Measurements from ENCODE around the gene SYDE1.

SYDE1 gene

GRCh38 chr19:15141143-15141542 lies 33.9 kb downstream of the SYDE1 start:
- CTCF ChIA-PET = no interaction called here
- TF ChIP-seq CTCF (IDR thresholded peaks at IDR 0.05; ENCODE audit: insufficient read depth, low read length, missing control alignments) = no peak
- no peak for DNase-seq (ENCODE audit: low read depth, low spot score)
- H3K4me3 ChIP-seq (ENCODE audit: low read depth, low read length) = no peak overlapping the region
- POLR2A ChIA-PET = no interaction called here

GRCh38 chr19:15142313-15142712 lies 35.1 kb downstream of the SYDE1 start:
- no peak for DNase-seq (ENCODE audit: low read depth, low spot score)
- no peak overlapping the region for H3K4me3 ChIP-seq (ENCODE audit: low read depth, low read length)
- CTCF ChIA-PET = no interaction called here
- POLR2A ChIA-PET = no interaction called here
- no peak for TF ChIP-seq CTCF (IDR thresholded peaks at IDR 0.05; ENCODE audit: insufficient read depth, low read length, missing control alignments)

- TF ChIP-seq CTCF (IDR thresholded peaks at IDR 0.05; ENCODE audit: insufficient read depth, low read length, missing control alignments) = no peak
- ChIA-PET CTCF (interaction anchor here (1.2 to 1.8 kb wide), 2 partner anchors 10 to 47 kb away, joined by 4 to 10 read pairs; no protein-coding TSS in a partner anchor), POLR2A (no interaction called here)
- no peak overlapping the region for H3K4me3 ChIP-seq (ENCODE audit: low read depth, low read length)
- no peak for DNase-seq (ENCODE audit: low read depth, low spot score)
Measured at GRCh38 chr19:15144046-15144646, 36.9 kb downstream of the SYDE1 start.

- DNase-seq (ENCODE audit: low read depth, low spot score) = no peak
- TF ChIP-seq CTCF (IDR thresholded peaks at IDR 0.05; ENCODE audit: insufficient read depth, low read length, missing control alignments) = no peak
- ChIA-PET CTCF (interaction anchor here (0.7 to 2.4 kb wide), 7 partner anchors 11 to 55 kb away, joined by 3 to 11 read pairs (median 3); a partner anchor contains a TSS), POLR2A (no interaction called here)
- H3K4me3 ChIP-seq (ENCODE audit: low read depth, low read length) = no peak overlapping the region
Measured at GRCh38 chr19:15147090-15147489, 39.9 kb downstream of the SYDE1 start.

- TF ChIP-seq CTCF (IDR thresholded peaks at IDR 0.05; ENCODE audit: insufficient read depth, low read length, missing control alignments) = no peak
- no peak overlapping the region for H3K4me3 ChIP-seq (ENCODE audit: low read depth, low read length)
- DNase-seq (ENCODE audit: low read depth, low spot score) = no peak
- CTCF ChIA-PET = interaction anchor here (0.6 to 7.4 kb wide), 22 partner anchors 9 to 411 kb away, joined by 3 to 99 read pairs (median 4); partner anchors contain the start of gene SYDE1
- POLR2A ChIA-PET = no interaction called here
Measured at GRCh38 chr19:15149737-15150136, 42.5 kb downstream of the SYDE1 start.

GRCh38 chr19:15154002-15154612 lies 46.9 kb downstream of the SYDE1 start:
- ChIA-PET CTCF (interaction anchor here (0.9 to 7.4 kb wide), 21 partner anchors 9 to 403 kb away, joined by 3 to 99 read pairs (median 4); partner anchors contain the start of genes AKAP8L and NOTCH3), POLR2A (interaction anchor here (0.6 to 0.8 kb wide), 2 partner anchors 30 to 72 kb away, joined by 3 read pairs; no protein-coding TSS in a partner anchor)
- peak; percentile 57 for TF ChIP-seq CTCF (IDR thresholded peaks at IDR 0.05; ENCODE audit: insufficient read depth, low read length, missing control alignments)
- H3K4me3 ChIP-seq (ENCODE audit: low read depth, low read length) = no peak overlapping the region
- DNase-seq (ENCODE audit: low read depth, low spot score) = no peak

Measured in AG04449 (cell line).